K562 (cell line): ENCODE data around the gene PYDC2. TPM values are rescaled to one million over a fixed set of nuclear protein-coding genes. Genes with fewer than 3 reads are reported as not detected.

ENCODE experiments used
- ATAC-seq: fragments of 200-7000 bp; cut with Tn5 transposase; 3 replicates; pipeline ENCODE4 v1.9.1; 2020; ENCODE audit warnings: moderate library complexity
- BruUV-seq: library from RNA; stranded (reverse); fragments of 400-500 nt; replicated peaks from 2 replicates; lab custom pipeline; 2021; lab: Mats Ljungman, UMichigan
- CTCF ChIA-PET: fragments of 300-600 bp; formaldehyde crosslinking; extraction: SDS; loops from one replicate; lab custom pipeline; 2021; ENCODE audit warnings: low intra/inter-chr PET ratio; lab: Yijun Ruan, JAX
- POLR2A ChIA-PET: fragments of 300-600, 350-650 bp; sonication (Branson Sonifier 250); formaldehyde crosslinking; extraction: SDS; loops from one replicate; lab custom pipeline; 2021; ENCODE audit warnings: antibody characterized with exemption, inconsistent platforms; lab: Yijun Ruan, JAX
- DNase-seq, 4 experiments: peaks; one replicate each; pipeline versions ENCODE4 v3.0.0 to v3.0.0-alpha.2; 2011 to 2018; ENCODE audit warnings: low spot score in 3 of 4, mixed read lengths in 3 of 4; ENCODE audit errors: extremely low read depth in 1 of 4
- FAIRE-seq: peaks from 2 replicates; lab custom pipeline; 2011; peaks lifted over from hg19 to GRCh38; lab: Jason Lieb, UNC
- H2AFZ ChIP-seq: 2 replicates; pipeline ENCODE4 v1.6.0; 2011; ENCODE audit warnings: low read depth, low read length, control low read depth, inconsistent platforms
- H3K27ac ChIP-seq: fragments of 200-600 bp; 3 replicates; pipeline ENCODE4 v1.8.0; 2011; ENCODE audit warnings: low read depth, mild to moderate bottlenecking, control low read depth, inconsistent platforms, low read length, moderate library complexity, mixed read lengths; ENCODE audit errors: extremely low read depth
- H3K27me3 ChIP-seq, 2 experiments: fragments of 300-600 bp in 1 of 2; 2 replicates in 1 of 2; 3 replicates in 1 of 2; pipeline versions ENCODE4 v1.6.0 to v1.8.0; 2011; ENCODE audit warnings: inconsistent platforms in 2 of 2, low read length in 2 of 2, mild to moderate bottlenecking in 1 of 2, mixed read lengths in 1 of 2, moderate library complexity in 1 of 2; ENCODE audit not compliant: control insufficient read depth in 2 of 2, insufficient read depth in 2 of 2
- H3K36me3 ChIP-seq: fragments of 300-600 bp; 3 replicates; pipeline ENCODE4 v1.8.0; 2011; ENCODE audit warnings: mild to moderate bottlenecking, low read length, inconsistent platforms; ENCODE audit not compliant: control insufficient read depth, insufficient read depth
- H3K4me1 ChIP-seq, 2 experiments: fragments of 200-600 bp in 1 of 2; replicated peaks in 1 of 2; 2 replicates in 1 of 2; 3 replicates in 1 of 2; pipeline versions ENCODE4 v1.5.1 to v1.8.0; 2011; ENCODE audit warnings: inconsistent platforms in 2 of 2, low read length in 2 of 2, mild to moderate bottlenecking in 1 of 2, mixed read lengths in 1 of 2, moderate library complexity in 1 of 2; ENCODE audit not compliant: control insufficient read depth in 2 of 2, insufficient read depth in 2 of 2
- H3K4me2 ChIP-seq: 2 replicates; pipeline ENCODE4 v1.6.1; 2011; ENCODE audit warnings: low read length, control low read depth, inconsistent platforms, mixed read lengths; ENCODE audit not compliant: insufficient read depth
- H3K4me3 ChIP-seq: fragments of 200-600 bp; sonication (generic), shearing (Covaris generic); 2 replicates; pipeline ENCODE4 v1.5.1; 2016; ENCODE audit warnings: control low read depth, inconsistent platforms
- H3K79me2 ChIP-seq: fragments of 200-600 bp; 3 replicates; pipeline ENCODE4 v1.8.0; 2011; ENCODE audit warnings: low read length, inconsistent platforms; ENCODE audit not compliant: control insufficient read depth, insufficient read depth
- H3K9ac ChIP-seq, 2 experiments: 2 replicates each; pipeline versions ENCODE4 v1.6.0 to v1.6.1; 2011; ENCODE audit warnings: low read depth in 2 of 2, low read length in 2 of 2, control low read depth in 1 of 2, inconsistent platforms in 1 of 2, mild to moderate bottlenecking in 1 of 2, mixed read lengths in 1 of 2; ENCODE audit not compliant: insufficient read depth in 1 of 2
- H3K9me1 ChIP-seq: one replicate; pipeline ENCODE4 v1.6.0; 2011; ENCODE audit warnings: inconsistent platforms, mild to moderate bottlenecking, low read length, moderate library complexity; ENCODE audit not compliant: control insufficient read depth, insufficient read depth
- H3K9me3 ChIP-seq: replicated peaks from 2 replicates; pipeline ENCODE4 v1.5.1; 2011; ENCODE audit warnings: low read depth, low read length, inconsistent platforms; ENCODE audit not compliant: control insufficient read depth, insufficient read depth
- H4K20me1 ChIP-seq: replicated peaks from 2 replicates; pipeline ENCODE4 v1.6.1; 2011; ENCODE audit warnings: low read length, inconsistent platforms, mixed read lengths; ENCODE audit not compliant: control insufficient read depth, insufficient read depth
- ARID3B ChIP-seq: fragments of 250-450 bp; sonication (Bioruptor Pico); IDR thresholded peaks from 2 replicates; pipeline ENCODE4 v1.4.0; 2020; ENCODE audit warnings: borderline replicate concordance
- SMARCA4 ChIP-seq: fragments of 450-650 bp; IDR thresholded peaks from 2 replicates; pipeline ENCODE4 v1.6.1; 2016
- ZBTB34 ChIP-seq: fragments of 250-450 bp; sonication (Bioruptor Pico); IDR thresholded peaks from 2 replicates; pipeline ENCODE4 v1.8.0; 2021; ENCODE audit warnings: mild to moderate bottlenecking, moderate library complexity
- ZBTB8A ChIP-seq: fragments of 450-650 bp; IDR thresholded peaks from 2 replicates; pipeline ENCODE4 v1.6.1; 2018; ENCODE audit warnings: mild to moderate bottlenecking, moderate library complexity; ENCODE audit not compliant: partially characterized antibody
- ZNF197 ChIP-seq: fragments of 200-800 bp; sonication (Bioruptor generic); IDR thresholded peaks from 2 replicates; pipeline ENCODE4 v1.6.1; 2016; ENCODE audit warnings: low read depth, missing genetic modification characterization, missing compliant biosample characterization
- ZNF76 ChIP-seq: fragments of 250-450 bp; sonication (Bioruptor Pico); IDR thresholded peaks from 2 replicates; pipeline ENCODE4 v1.4.0; 2020; ENCODE audit warnings: mild to moderate bottlenecking, moderate library complexity, borderline replicate concordance
- WGBS: fragments of 100-300 bp; shearing (Covaris generic); methylation state at CpG from one replicate; pipeline ENCODE4 v1.1.6; 2016; ENCODE audit warnings: low coverage, mixed read lengths; ENCODE audit not compliant: insufficient coverage; ENCODE audit errors: missing lambda C conversion rate; 5-methylcytosine and 5-hydroxymethylcytosine counted together
- in situ Hi-C: fragments of 300-500 bp; cut with MboI; formaldehyde crosslinking; loops from 4 replicates; pipeline ENCODE4 v1.15.0; 2018; ENCODE audit warnings: inconsistent platforms, mixed read lengths
- intact Hi-C: fragments of 100-400 bp; cut with micrococcal nuclease; formaldehyde crosslinking; loops from 2 replicates; pipeline ENCODE4 v1.14.2; 2022
- polyA plus RNA-seq, 8 experiments: library from polyadenylated mRNA; depleted of rRNA in 4 of 8; stranded (reverse) in 5 of 8; unstranded in 3 of 8; fragments of >200 nt; fragmentation: Nextera tagmentation in 2 of 8; fragmentation: Illumina TruSeq in 1 of 8; extraction: Ambion mirVana in 2 of 8; extraction: Trizol in 1 of 8; gene quantifications; 2 replicates each; pipeline versions ENCODE4 v1.2.1 to v1.2.3, GENCODE V29; 2011 to 2014; ENCODE audit warnings: inconsistent platforms in 1 of 8, missing spikeins in 1 of 8
- total RNA-seq, 7 experiments: library from RNA; depleted of rRNA in 6 of 7; stranded (reverse); fragments of >200 nt in 6 of 7; fragmentation: Illumina TruSeq in 2 of 7; extraction: Trizol in 2 of 7; gene quantifications; 2 replicates each; pipeline versions ENCODE4 v1.2.1 to v1.2.3, GENCODE V29; 2011 to 2021; ENCODE audit warnings: low replicate concordance in 1 of 7
- TF ChIP-seq, protein P1 (sequence below): fragments of 200-800 bp; sonication (Bioruptor generic); IDR thresholded peaks from 2 replicates; pipeline ENCODE4 v1.6.1; 2017; ENCODE audit warnings: missing genetic modification characterization, missing compliant biosample characterization
- TF ChIP-seq, protein P2 (sequence below): sonication (generic); formaldehyde crosslinking; IDR thresholded peaks from 2 replicates; pipeline ENCODE4 v1.9.0; 2022; ENCODE audit warnings: mild to moderate bottlenecking, missing genetic modification reagents
- TF ChIP-seq, protein P3 (sequence below): fragments of 150-350 bp; IDR thresholded peaks from 2 replicates; pipeline ENCODE4 v1.6.1; 2014; ENCODE audit warnings: low read depth, mild to moderate bottlenecking, low read length, borderline replicate concordance

Gene PYDC2
- total and polyA plus RNA-seq, 9 of the 15 experiments (the other 6 are each of a cell fraction or from before 2014, with no cell fraction given), result 4.0 to 7.6 (median 5.1) TPM; not detected in 5

DNA sequence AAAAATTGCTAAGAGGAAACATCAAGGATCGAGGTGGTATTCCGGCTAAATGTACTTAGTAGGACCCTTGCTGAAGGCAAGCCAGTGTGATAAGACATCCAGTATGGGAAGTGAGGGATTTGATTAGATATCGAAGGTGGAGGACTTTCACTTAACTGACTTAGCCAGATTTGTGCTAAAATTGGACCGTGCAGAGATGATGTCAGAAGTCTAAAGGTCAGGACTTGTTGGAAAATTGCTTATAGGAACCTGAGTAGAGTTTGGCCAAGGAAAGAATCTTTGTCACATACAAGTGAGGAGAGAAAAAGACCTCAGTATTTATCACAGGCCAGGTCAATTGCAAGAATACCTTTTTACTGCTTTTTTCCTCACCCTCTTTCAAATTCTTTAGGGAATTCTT is 30.9 kb upstream of the PYDC2 start:
- in situ Hi-C loops, result no loop called here
- H3K9me3 ChIP-seq, result no peaks in the 10 kb centered on the region
- no peak for ATAC-seq
- H3K4me2 ChIP-seq, result no peak overlapping the region
- no peaks in the 10 kb centered on the region for H3K9me1 ChIP-seq
- BruUV-seq, result no TSS peak
- no peak overlapping the region for H3K27ac ChIP-seq
- H2AFZ ChIP-seq, result no peak overlapping the region
- peaks cover 17% of the 10 kb centered on the region for H3K36me3 ChIP-seq
- peaks cover 92% of the 10 kb centered on the region for H3K79me2 ChIP-seq
- no peaks in the 10 kb centered on the region for H3K27me3 ChIP-seq
- WGBS, result 76% methylated on average over 4 of the region's 4 CpGs
- no peak for DNase-seq
- no peak overlapping the region for H3K9ac ChIP-seq
- H4K20me1 ChIP-seq, result no peaks in the 10 kb centered on the region; the same call in 1 of the 2 replicates
- H3K4me3 ChIP-seq, result no peak overlapping the region
- no peak for FAIRE-seq
- no peaks in the 10 kb centered on the region for H3K4me1 ChIP-seq
- POLR2A ChIA-PET, result no interaction called here
- intact Hi-C loops, result no loop called here
- CTCF ChIA-PET, result no interaction called here
- TF ChIP-seq ZNF76 (CRISPR knock-in tag) (no peak), ZBTB34 (CRISPR knock-in tag) (no peak), ZBTB8A (no peak), ARID3B (no peak), SMARCA4 (no peak), ZNF197 (CRISPR knock-in tag) (no peak)
- TF ChIP-seq, protein P1, sequence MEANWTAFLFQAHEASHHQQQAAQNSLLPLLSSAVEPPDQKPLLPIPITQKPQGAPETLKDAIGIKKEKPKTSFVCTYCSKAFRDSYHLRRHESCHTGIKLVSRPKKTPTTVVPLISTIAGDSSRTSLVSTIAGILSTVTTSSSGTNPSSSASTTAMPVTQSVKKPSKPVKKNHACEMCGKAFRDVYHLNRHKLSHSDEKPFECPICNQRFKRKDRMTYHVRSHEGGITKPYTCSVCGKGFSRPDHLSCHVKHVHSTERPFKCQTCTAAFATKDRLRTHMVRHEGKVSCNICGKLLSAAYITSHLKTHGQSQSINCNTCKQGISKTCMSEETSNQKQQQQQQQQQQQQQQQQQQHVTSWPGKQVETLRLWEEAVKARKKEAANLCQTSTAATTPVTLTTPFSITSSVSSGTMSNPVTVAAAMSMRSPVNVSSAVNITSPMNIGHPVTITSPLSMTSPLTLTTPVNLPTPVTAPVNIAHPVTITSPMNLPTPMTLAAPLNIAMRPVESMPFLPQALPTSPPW (CRISPR knock-in tag), result no peak
- TF ChIP-seq, protein P2, sequence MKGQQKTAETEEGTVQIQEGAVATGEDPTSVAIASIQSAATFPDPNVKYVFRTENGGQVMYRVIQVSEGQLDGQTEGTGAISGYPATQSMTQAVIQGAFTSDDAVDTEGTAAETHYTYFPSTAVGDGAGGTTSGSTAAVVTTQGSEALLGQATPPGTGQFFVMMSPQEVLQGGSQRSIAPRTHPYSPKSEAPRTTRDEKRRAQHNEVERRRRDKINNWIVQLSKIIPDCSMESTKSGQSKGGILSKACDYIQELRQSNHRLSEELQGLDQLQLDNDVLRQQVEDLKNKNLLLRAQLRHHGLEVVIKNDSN, result no peak
- TF ChIP-seq, protein P3, sequence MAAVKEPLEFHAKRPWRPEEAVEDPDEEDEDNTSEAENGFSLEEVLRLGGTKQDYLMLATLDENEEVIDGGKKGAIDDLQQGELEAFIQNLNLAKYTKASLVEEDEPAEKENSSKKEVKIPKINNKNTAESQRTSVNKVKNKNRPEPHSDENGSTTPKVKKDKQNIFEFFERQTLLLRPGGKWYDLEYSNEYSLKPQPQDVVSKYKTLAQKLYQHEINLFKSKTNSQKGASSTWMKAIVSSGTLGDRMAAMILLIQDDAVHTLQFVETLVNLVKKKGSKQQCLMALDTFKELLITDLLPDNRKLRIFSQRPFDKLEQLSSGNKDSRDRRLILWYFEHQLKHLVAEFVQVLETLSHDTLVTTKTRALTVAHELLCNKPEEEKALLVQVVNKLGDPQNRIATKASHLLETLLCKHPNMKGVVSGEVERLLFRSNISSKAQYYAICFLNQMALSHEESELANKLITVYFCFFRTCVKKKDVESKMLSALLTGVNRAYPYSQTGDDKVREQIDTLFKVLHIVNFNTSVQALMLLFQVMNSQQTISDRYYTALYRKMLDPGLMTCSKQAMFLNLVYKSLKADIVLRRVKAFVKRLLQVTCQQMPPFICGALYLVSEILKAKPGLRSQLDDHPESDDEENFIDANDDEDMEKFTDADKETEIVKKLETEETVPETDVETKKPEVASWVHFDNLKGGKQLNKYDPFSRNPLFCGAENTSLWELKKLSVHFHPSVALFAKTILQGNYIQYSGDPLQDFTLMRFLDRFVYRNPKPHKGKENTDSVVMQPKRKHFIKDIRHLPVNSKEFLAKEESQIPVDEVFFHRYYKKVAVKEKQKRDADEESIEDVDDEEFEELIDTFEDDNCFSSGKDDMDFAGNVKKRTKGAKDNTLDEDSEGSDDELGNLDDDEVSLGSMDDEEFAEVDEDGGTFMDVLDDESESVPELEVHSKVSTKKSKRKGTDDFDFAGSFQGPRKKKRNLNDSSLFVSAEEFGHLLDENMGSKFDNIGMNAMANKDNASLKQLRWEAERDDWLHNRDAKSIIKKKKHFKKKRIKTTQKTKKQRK, result no peak
